GM12864 (cell line): ENCODE measurements around the gene DEDD2.

Experiments
- DNase-seq: peaks from one replicate; pipeline ENCODE4 v3.0.0-alpha.2; 2011; ENCODE audit warnings: low read depth
- H3K4me3 ChIP-seq: 2 replicates; pipeline ENCODE4 v1.5.1; 2011; ENCODE audit warnings: mild to moderate bottlenecking, low read depth, low read length, control low read depth
- CTCF ChIP-seq: IDR thresholded peaks from 2 replicates; pipeline ENCODE4 v1.5.1; 2011; ENCODE audit warnings: low read depth, mild to moderate bottlenecking, moderate library complexity, low read length, control low read depth, inconsistent platforms; ENCODE audit errors: missing control alignments

The DEDD2 gene

GRCh38 chr19:42193294-42193693, 24.2 kb downstream of the DEDD2 start:
- no peak overlapping the region for H3K4me3 ChIP-seq
- no peak for TF ChIP-seq CTCF
- DNase-seq, result no peak

- no peak for DNase-seq
- no peak for TF ChIP-seq CTCF
- no peak overlapping the region for H3K4me3 ChIP-seq
These were observed 25.6 kb downstream of the DEDD2 start for GRCh38 chr19:42191855-42192254.

- no peak overlapping the region for H3K4me3 ChIP-seq
- DNase-seq, result no peak
- no peak for TF ChIP-seq CTCF
These were observed 26.1 kb downstream of the DEDD2 start for GRCh38 chr19:42191330-42191729.

GRCh38 chr19:42189133-42189532, 28.3 kb downstream of the DEDD2 start:
- TF ChIP-seq CTCF, result no peak
- no peak overlapping the region for H3K4me3 ChIP-seq
- DNase-seq, result no peak

- DNase-seq, result no peak
- TF ChIP-seq CTCF, result no peak
- H3K4me3 ChIP-seq, result no peak overlapping the region
These were observed 28.8 kb downstream of the DEDD2 start for GRCh38 chr19:42188665-42189064.

GRCh38 chr19:42185277-42185676, 32.2 kb downstream of the DEDD2 start:
- no peak overlapping the region for H3K4me3 ChIP-seq
- DNase-seq, result no peak
- no peak for TF ChIP-seq CTCF

GRCh38 chr19:42184401-42184861, 33.0 kb downstream of the DEDD2 start:
- DNase-seq, result no peak
- no peak overlapping the region for H3K4me3 ChIP-seq
- TF ChIP-seq CTCF, result peak; percentile 90
